ENCODE data around the gene CRACDL.

GRCh38 chr2:98892871-98893270 is 43.2 kb downstream of the CRACDL start:
- TF ChIP-seq POLR2AphosphoS5 (IDR thresholded peaks at IDR 0.05; ENCODE audit: low read depth, low read length) (no peak), POLR2A (IDR thresholded peaks at IDR 0.05; ENCODE audit: low read depth, low read length) (no peak), POU2F2 (IDR thresholded peaks at IDR 0.05; ENCODE audit: low read depth, low read length) (no peak), TAF1 (IDR thresholded peaks at IDR 0.05; ENCODE audit: low read depth, low read length) (no peak)
